CD4-positive, alpha-beta T cell (primary cell): Measurements from ENCODE around the gene ABCA13. TPM values are rescaled to one million over a fixed set of nuclear protein-coding genes. Genes with fewer than 3 reads are reported as not detected.
A peak's percentile ranks its signal among the peaks of the same experiment; 100 is the strongest.

Experiments
- ATAC-seq: fragments of 200-7000 bp; cut with Tn5 transposase; one replicate; pipeline ENCODE4 v1.10.0; 2022; ENCODE audit warnings: mild to moderate bottlenecking; ENCODE audit not compliant: poor library complexity
- CTCF ChIA-PET: fragments of 350-600 bp; sonication (Branson Sonifier 250); formaldehyde crosslinking; loops from one replicate; lab custom pipeline; 2021; ENCODE audit warnings: antibody characterized with exemption, inconsistent platforms; lab: Charles Lee
- POLR2A ChIA-PET: fragments of 350-600 bp; sonication (Branson Sonifier 250); formaldehyde crosslinking; loops from one replicate; lab custom pipeline; 2021; ENCODE audit warnings: antibody characterized with exemption, inconsistent platforms; lab: Charles Lee
- DNase-seq, 14 experiments: peaks; one replicate each; pipeline ENCODE4 v3.0.0-alpha.2; 2013 to 2020; ENCODE audit warnings: mixed read lengths in 2 of 14
- H3K27ac ChIP-seq, 2 donors: one replicate each; pipeline versions ENCODE4 v1.5.1 to v1.7.0; 2013; ENCODE audit warnings: low read length in 2 of 2, low read depth in 1 of 2, mild to moderate bottlenecking in 1 of 2
- H3K27me3 ChIP-seq, 2 experiments: 1 replicate in 1 of 2; 2 replicates in 1 of 2; pipeline versions ENCODE4 v1.6.1 to v1.7.0; 2013; ENCODE audit warnings: low read length in 2 of 2, control low read depth in 1 of 2, mild to moderate bottlenecking in 1 of 2, moderate library complexity in 1 of 2; ENCODE audit not compliant: insufficient read depth in 2 of 2, control insufficient read depth in 1 of 2
- H3K36me3 ChIP-seq: one replicate; pipeline ENCODE4 v1.6.1; 2013; ENCODE audit warnings: low read length, control low read depth; ENCODE audit not compliant: insufficient read depth
- H3K4me1 ChIP-seq: one replicate; pipeline ENCODE4 v1.6.1; 2013; ENCODE audit warnings: low read length, control low read depth; ENCODE audit not compliant: insufficient read depth
- H3K4me3 ChIP-seq: one replicate; pipeline ENCODE4 v1.5.1; 2013; ENCODE audit warnings: mild to moderate bottlenecking, low read length, moderate library complexity
- H3K9me3 ChIP-seq, 2 experiments: 1 replicate in 1 of 2; 2 replicates in 1 of 2; pipeline versions ENCODE4 v1.6.1 to v1.7.0; 2013; ENCODE audit warnings: low read length in 2 of 2, mild to moderate bottlenecking in 2 of 2, control low read depth in 1 of 2, moderate library complexity in 1 of 2; ENCODE audit not compliant: control insufficient read depth in 1 of 2, insufficient read depth in 1 of 2
- H3K27ac Mint-ChIP-seq: one replicate; pipeline ENCODE4 v1.8.0; 2020; ENCODE audit warnings: mixed read lengths
- H3K27me3 Mint-ChIP-seq: one replicate; pipeline ENCODE4 v1.8.0; 2021; ENCODE audit warnings: mixed read lengths
- H3K36me3 Mint-ChIP-seq: one replicate; pipeline ENCODE4 v1.8.0; 2021; ENCODE audit warnings: low read depth, mixed read lengths
- H3K4me1 Mint-ChIP-seq: one replicate; pipeline ENCODE4 v1.8.0; 2021; ENCODE audit warnings: low read depth, mixed read lengths
- H3K4me3 Mint-ChIP-seq: one replicate; pipeline ENCODE4 v1.8.0; 2020; ENCODE audit warnings: mild to moderate bottlenecking, mixed read lengths
- H3K9me3 Mint-ChIP-seq: one replicate; pipeline ENCODE4 v1.8.0; 2020; ENCODE audit warnings: mixed read lengths
- CTCF ChIP-seq: fragments of 200-600 bp; IDR thresholded peaks from one replicate; pipeline ENCODE4 v1.8.0; 2022; ENCODE audit warnings: antibody characterized with exemption, mild to moderate bottlenecking
- intact Hi-C, 2 experiments: fragments of 100-400 bp; cut with DNase I in 1 of 2; cut with micrococcal nuclease in 1 of 2; formaldehyde crosslinking; loops; one replicate each; pipeline versions ENCODE4 v1.15.1 to v1.9.0; 2023 to 2025; cut with DNase I, micrococcal nuclease
- total RNA-seq, 174 experiments: library from RNA in 2 of 174; stranded (reverse) in 2 of 174; gene quantifications; one replicate each; pipeline ENCODE4 v1.2.3 and lab custom pipeline; 2021 to 2026

The ABCA13 gene
- total RNA-seq, 2 experiments from 2014 or later, result not detected

- H3K27me3 Mint-ChIP-seq, result no peaks in the 10 kb centered on the region
- intact Hi-C loops, result no loop called here
- H3K36me3 Mint-ChIP-seq, result no peaks in the 10 kb centered on the region
- no peak overlapping the region for H3K4me3 ChIP-seq
- H3K4me1 ChIP-seq, result no peaks in the 10 kb centered on the region
- H3K36me3 ChIP-seq, result no peaks in the 10 kb centered on the region
- no peaks in the 10 kb centered on the region for H3K27me3 ChIP-seq
- no peaks in the 10 kb centered on the region for H3K9me3 Mint-ChIP-seq
- DNase-seq (peak in 2 of 14 experiments; percentile 26 to 31), ATAC-seq (no peak)
- H3K27ac Mint-ChIP-seq, result no peak overlapping the region
- ChIA-PET POLR2A (no interaction called here), CTCF (no interaction called here)
- no peak overlapping the region for H3K4me3 Mint-ChIP-seq
- no peak overlapping the region for H3K27ac ChIP-seq
- no peaks in the 10 kb centered on the region for H3K4me1 Mint-ChIP-seq
- H3K9me3 ChIP-seq, result no peaks in the 10 kb centered on the region
- TF ChIP-seq CTCF, result no peak
These were observed 217.7 kb downstream of the ABCA13 start for GRCh38 chr7:48388911-48389310.

GRCh38 chr7:48389977-48390376 is 218.7 kb downstream of the ABCA13 start:
- no peak overlapping the region for H3K4me3 ChIP-seq
- no peaks in the 10 kb centered on the region for H3K4me1 ChIP-seq
- no peaks in the 10 kb centered on the region for H3K27me3 ChIP-seq
- no peaks in the 10 kb centered on the region for H3K27me3 Mint-ChIP-seq
- CTCF ChIA-PET, result no interaction called here
- no peak overlapping the region for H3K27ac Mint-ChIP-seq
- no peaks in the 10 kb centered on the region for H3K36me3 Mint-ChIP-seq
- H3K9me3 ChIP-seq, result no peaks in the 10 kb centered on the region
- H3K9me3 Mint-ChIP-seq, result no peaks in the 10 kb centered on the region
- ATAC-seq (no peak), DNase-seq (peak in 2 of 14 experiments; percentile 47 to 56)
- TF ChIP-seq CTCF, result no peak
- no peaks in the 10 kb centered on the region for H3K4me1 Mint-ChIP-seq
- no peak overlapping the region for H3K4me3 Mint-ChIP-seq
- POLR2A ChIA-PET, result no interaction called here
- intact Hi-C loops, result no loop called here
- no peaks in the 10 kb centered on the region for H3K36me3 ChIP-seq
- no peak overlapping the region for H3K27ac ChIP-seq

- DNase-seq, result peak in 3 of 14 experiments; percentile 3 to 51 (median 45)
- no peak for TF ChIP-seq CTCF
- H3K4me1 Mint-ChIP-seq, result no peaks in the 10 kb centered on the region
- no peaks in the 10 kb centered on the region for H3K36me3 Mint-ChIP-seq
- H3K27ac Mint-ChIP-seq, result no peak overlapping the region
- Histone ChIP-seq H3K9me3 (no peaks in the 10 kb centered on the region), H3K4me3 (no peak overlapping the region), H3K27me3 (no peaks in the 10 kb centered on the region), H3K4me1 (no peaks in the 10 kb centered on the region), H3K27ac (no peak overlapping the region), H3K36me3 (no peaks in the 10 kb centered on the region)
- H3K27me3 Mint-ChIP-seq, result no peaks in the 10 kb centered on the region
- H3K4me3 Mint-ChIP-seq, result no peak overlapping the region
- ChIA-PET POLR2A (no interaction called here), CTCF (no interaction called here)
- ATAC-seq, result no peak
- intact Hi-C loops, result no loop called here
- no peaks in the 10 kb centered on the region for H3K9me3 Mint-ChIP-seq
These were observed 219.4 kb downstream of the ABCA13 start for GRCh38 chr7:48390388-48391327.
